Neutrophil (primary cell): Measurements from ENCODE around the gene RTCA.
A peak's percentile ranks its signal among the peaks of the same experiment; 100 is the strongest.
"Not testable (repeated sequence)": the region's sequence is repeated elsewhere in the genome, so short reads cannot be mapped to it uniquely, and the experiment has no call there.

Source experiments
- H3K27ac ChIP-seq: fragments of 200-600 bp; sonication (generic); 2 replicates; pipeline ENCODE4 v1.5.1; 2016; ENCODE audit warnings: mild to moderate bottlenecking, moderate library complexity
- H3K27me3 ChIP-seq: fragments of 200-600 bp; sonication (generic); 2 replicates; pipeline ENCODE4 v1.6.0; 2016; ENCODE audit warnings: mild to moderate bottlenecking
- H3K36me3 ChIP-seq: fragments of 200-600 bp; sonication (generic); 2 replicates; pipeline ENCODE4 v1.5.1; 2017
- H3K4me1 ChIP-seq, 2 experiments: fragments of 200-600 bp in 1 of 2; sonication (generic) in 1 of 2; 1 replicate in 1 of 2; 2 replicates in 1 of 2; pipeline versions ENCODE4 v1.5.1 to v1.6.1; 2013 to 2016; ENCODE audit warnings: low read depth in 1 of 2, low read length in 1 of 2, mild to moderate bottlenecking in 1 of 2, moderate library complexity in 1 of 2; ENCODE audit not compliant: control insufficient read depth in 1 of 2, insufficient read depth in 1 of 2
- H3K4me3 ChIP-seq, 2 experiments: fragments of 200-600 bp in 1 of 2; sonication (generic) in 1 of 2; 1 replicate in 1 of 2; 2 replicates in 1 of 2; pipeline ENCODE4 v1.5.1; 2013 to 2016; ENCODE audit warnings: low read depth in 1 of 2, low read length in 1 of 2, mild to moderate bottlenecking in 1 of 2, moderate library complexity in 1 of 2
- H3K9me3 ChIP-seq: fragments of 200-600 bp; sonication (generic); 2 replicates; pipeline ENCODE4 v1.5.1; 2016
- TF ChIP-seq, protein P1 (sequence below): fragments of 200-600 bp; sonication (generic); IDR thresholded peaks from 2 replicates; pipeline ENCODE4 v1.5.1; 2016; ENCODE audit warnings: antibody characterized with exemption

RTCA gene

DNA sequence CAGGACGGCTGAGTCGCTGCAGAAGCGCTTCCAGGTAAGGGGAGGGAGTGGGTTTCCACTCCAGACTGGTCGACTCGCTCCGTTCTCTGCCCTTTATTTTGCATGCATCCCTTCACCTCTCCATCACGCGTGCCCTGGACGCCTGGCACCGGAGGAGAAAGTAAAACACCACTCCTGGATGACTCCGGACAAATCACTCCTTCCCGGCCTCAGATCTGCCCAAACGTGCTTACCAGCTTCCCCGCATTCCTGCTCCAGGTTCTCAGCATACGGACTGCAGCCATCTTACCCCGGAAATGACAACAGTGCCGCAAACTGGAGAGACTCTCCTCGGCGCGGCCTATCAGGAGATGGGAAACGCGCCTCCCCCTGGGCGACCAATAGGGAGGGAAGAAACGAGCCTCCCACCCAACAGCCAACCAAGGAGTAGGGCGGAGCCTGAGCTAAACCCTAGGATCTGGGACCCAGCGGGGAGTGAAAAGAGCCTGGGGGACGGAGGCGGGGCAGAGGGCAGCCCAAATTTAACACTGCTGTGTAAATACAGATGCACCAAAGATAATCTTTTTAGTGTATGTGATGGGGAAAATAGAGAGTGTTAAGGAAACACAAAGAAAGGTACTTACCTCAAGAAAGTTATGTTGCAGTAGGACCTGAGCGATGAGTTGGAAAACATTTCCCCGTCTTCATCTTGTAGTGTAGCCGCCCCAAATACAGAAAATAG, 16.3 kb upstream of the RTCA start, which contains the start of gene DBT:
DBT (minus strand) TSS at position 298 of the 721 bp plus-strand sequence; CDS start at position 284, 14 bp downstream.
- Histone ChIP-seq H3K27ac (peak within 1 kb of the TSS; percentile 71), H3K36me3 (no peaks in the 10 kb centered on the region), H3K9me3 (no peaks in the 10 kb centered on the region), H3K4me1 (peaks cover 6 to 16% of the 10 kb centered on the region in 2 experiments), H3K27me3 (no peaks in the 10 kb centered on the region), H3K4me3 (peak within 1 kb of the TSS; percentile 74 to 81)
- TF ChIP-seq, protein P1, sequence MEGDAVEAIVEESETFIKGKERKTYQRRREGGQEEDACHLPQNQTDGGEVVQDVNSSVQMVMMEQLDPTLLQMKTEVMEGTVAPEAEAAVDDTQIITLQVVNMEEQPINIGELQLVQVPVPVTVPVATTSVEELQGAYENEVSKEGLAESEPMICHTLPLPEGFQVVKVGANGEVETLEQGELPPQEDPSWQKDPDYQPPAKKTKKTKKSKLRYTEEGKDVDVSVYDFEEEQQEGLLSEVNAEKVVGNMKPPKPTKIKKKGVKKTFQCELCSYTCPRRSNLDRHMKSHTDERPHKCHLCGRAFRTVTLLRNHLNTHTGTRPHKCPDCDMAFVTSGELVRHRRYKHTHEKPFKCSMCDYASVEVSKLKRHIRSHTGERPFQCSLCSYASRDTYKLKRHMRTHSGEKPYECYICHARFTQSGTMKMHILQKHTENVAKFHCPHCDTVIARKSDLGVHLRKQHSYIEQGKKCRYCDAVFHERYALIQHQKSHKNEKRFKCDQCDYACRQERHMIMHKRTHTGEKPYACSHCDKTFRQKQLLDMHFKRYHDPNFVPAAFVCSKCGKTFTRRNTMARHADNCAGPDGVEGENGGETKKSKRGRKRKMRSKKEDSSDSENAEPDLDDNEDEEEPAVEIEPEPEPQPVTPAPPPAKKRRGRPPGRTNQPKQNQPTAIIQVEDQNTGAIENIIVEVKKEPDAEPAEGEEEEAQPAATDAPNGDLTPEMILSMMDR = no peak

DNA sequence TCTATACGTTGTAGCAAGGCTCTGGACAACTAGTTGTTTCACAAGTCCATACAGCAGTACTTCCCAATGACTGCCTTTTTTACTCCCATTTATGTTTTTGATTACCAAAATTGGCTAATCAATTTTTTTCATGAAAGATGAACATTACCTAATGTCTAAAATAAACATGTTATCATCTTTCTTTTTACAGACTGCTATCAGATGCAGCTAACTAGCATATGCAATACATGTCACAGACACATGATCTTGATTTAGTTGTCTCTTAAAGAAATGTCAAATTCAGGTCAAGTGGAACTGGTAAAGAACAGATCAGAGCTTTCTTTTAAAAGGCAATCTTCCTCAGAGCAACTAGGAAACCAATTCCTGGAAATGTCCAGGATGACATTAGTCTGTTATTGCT, 15.8 kb upstream of the RTCA start:
- Histone ChIP-seq H3K27me3 (no peaks in the 10 kb centered on the region), H3K27ac (no peak overlapping the region), H3K36me3 (no peaks in the 10 kb centered on the region), H3K4me3 (peak overlapping the region; percentile 74 to 81), H3K9me3 (no peaks in the 10 kb centered on the region), H3K4me1 (peaks cover 6 to 16% of the 10 kb centered on the region in 2 experiments)
- TF ChIP-seq, protein P1 = no peak

DNA sequence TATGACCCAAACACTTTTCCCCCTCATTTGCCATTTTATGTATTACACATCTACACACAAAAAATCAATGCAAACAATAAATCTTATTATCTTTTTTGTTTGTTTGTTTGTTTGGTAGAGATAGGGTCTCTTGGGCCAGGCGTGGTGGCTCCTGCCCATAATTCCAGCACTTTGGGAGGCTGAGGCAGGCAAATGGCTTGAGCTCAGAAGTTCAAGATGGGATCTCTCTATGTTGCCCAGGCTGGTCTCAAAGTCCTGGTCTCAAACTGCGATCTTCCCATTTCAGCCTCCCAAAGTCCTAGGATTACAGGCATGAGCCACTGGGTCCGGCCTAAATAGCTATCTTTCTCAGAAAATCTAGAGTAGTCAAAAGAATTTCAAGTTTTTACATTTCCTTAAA, 15.2 kb upstream of the RTCA start:
- Histone ChIP-seq H3K9me3 (no peaks in the 10 kb centered on the region), H3K4me3 (no peak overlapping the region), H3K27me3 (no peaks in the 10 kb centered on the region), H3K27ac (no peak overlapping the region), H3K4me1 (peaks cover 6 to 16% of the 10 kb centered on the region in 2 experiments), H3K36me3 (no peaks in the 10 kb centered on the region)
- TF ChIP-seq, protein P1 = no peak

DNA sequence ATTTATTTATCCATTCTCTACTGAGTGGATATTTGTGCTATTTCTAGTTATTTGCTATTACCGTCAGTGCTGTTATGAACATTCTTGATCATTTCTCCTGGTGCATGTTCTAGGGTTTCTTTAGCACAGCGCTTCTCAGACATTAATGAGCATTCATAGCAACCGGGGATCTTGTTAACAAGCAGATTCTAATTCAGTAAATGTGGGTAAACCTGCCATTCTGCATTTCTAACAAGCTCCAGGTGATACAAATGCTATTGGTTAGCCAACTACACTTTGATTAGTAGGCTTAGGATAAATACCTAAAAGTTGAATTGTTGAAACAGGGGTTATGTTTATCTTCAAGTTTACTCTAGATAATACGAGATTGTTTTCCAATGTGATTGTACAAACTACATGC, 13.1 kb upstream of the RTCA start:
- H3K36me3 ChIP-seq = no peaks in the 10 kb centered on the region
- TF ChIP-seq, protein P1 = no peak
- H3K27ac ChIP-seq = no peak overlapping the region
- H3K4me3 ChIP-seq = no peak overlapping the region
- no peaks in the 10 kb centered on the region for H3K27me3 ChIP-seq
- H3K9me3 ChIP-seq = no peaks in the 10 kb centered on the region
- H3K4me1 ChIP-seq = peaks cover 6 to 16% of the 10 kb centered on the region in 2 experiments

DNA sequence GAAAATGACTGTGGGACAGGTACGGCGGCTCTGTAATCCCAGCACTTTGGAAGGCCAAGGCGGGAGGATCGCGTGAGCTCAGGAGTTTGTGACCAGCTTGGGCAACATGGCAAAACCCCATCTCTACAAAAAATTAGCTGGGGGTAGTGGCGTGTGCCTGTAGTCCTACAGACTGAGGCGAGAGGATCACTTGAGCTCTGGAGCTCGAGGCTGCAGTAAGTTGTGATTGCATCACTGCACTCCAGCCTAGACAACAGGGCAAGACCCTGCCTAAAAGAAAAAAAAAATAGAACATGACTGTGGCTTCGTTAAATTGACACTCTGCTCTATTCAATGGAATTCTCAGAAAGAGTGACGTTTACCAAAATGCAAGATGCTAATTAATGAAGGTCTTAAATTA, 12.5 kb upstream of the RTCA start:
- TF ChIP-seq, protein P1 = no peak
- Histone ChIP-seq H3K4me1 (peaks cover 6 to 14% of the 10 kb centered on the region in 2 experiments), H3K27me3 (no peaks in the 10 kb centered on the region)

DNA sequence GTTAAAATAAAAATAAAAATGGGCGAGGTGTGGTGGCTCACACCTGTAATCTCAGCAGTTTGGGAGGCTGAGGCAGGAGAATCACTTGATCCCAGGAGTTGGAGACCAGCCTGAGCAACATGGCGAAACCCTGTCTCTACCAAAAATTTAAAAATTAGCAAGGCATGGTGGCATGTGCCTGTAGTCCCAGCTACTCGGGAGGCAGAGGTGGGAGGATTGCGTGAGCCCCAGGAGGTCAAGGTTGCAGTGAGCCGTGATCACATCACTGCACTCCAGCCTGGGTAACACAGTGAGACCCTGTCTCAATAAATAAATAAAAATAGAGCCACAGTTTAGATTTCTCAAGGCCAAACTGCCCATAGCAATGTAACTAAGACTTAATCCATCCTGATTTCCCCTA, 9.7 kb upstream of the RTCA start:
- H3K27me3 ChIP-seq, H3K27ac ChIP-seq, H3K4me3 ChIP-seq, H3K36me3 ChIP-seq, H3K9me3 ChIP-seq, H3K4me1 ChIP-seq: not testable (repeated sequence)

More for the DNA sequence above, 12.5 kb upstream of the RTCA start:
- Histone ChIP-seq H3K36me3 (no peaks in the 10 kb centered on the region), H3K4me3 (no peak overlapping the region), H3K9me3 (no peaks in the 10 kb centered on the region), H3K27ac (no peak overlapping the region)

DNA sequence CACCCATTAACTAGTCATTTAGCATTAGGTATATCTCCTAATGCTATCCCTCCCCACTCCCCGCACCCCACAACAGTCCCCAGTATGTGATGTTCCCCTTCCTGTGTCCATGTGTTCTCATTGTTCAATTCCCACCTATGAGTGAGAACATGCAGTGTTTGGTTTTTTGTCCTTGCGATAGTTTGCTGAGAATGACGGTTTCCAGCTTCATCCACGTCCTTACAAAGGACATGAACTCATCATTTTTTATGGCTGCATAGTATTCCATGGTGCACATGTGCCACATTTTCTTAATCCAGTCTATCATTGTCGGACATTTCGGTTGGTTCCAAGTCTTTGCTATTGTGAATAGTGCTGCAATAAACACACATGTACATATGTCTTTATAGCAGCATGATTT, 7.6 kb upstream of the RTCA start:
- not testable (repeated sequence) for H3K9me3 ChIP-seq, H3K36me3 ChIP-seq, H3K27me3 ChIP-seq, H3K4me1 ChIP-seq, H3K27ac ChIP-seq, H3K4me3 ChIP-seq
